ENCODE results near the gene TSHZ3. TPM values are rescaled to one million over a fixed set of nuclear protein-coding genes. Genes with fewer than 3 reads are reported as not detected.

TSHZ3 gene
- total RNA-seq, 1 donor from 2014 or later = 3.0 TPM

- no peak overlapping the region for H3K4me3 Mint-ChIP-seq
- no peaks in the 10 kb centered on the region for H3K4me1 Mint-ChIP-seq
- H3K27ac Mint-ChIP-seq (ENCODE audit: unreplicated experiment) = no peak overlapping the region
- DNase-seq (ENCODE audit: low read depth, low spot score) = no peak
- H3K27me3 Mint-ChIP-seq (ENCODE audit: low read depth) = no peaks in the 10 kb centered on the region
- peaks cover 3% of the 10 kb centered on the region for H3K9me3 Mint-ChIP-seq
- H3K36me3 Mint-ChIP-seq (ENCODE audit: low read depth) = no peaks in the 10 kb centered on the region
- no peak for TF ChIP-seq CTCF (conservative IDR thresholded peaks at IDR 0.05)
Measured at GRCh38 chr19:31297991-31298390, 51.2 kb downstream of the TSHZ3 start.

- no peak for DNase-seq (ENCODE audit: low read depth, low spot score)
- TF ChIP-seq CTCF (conservative IDR thresholded peaks at IDR 0.05) = no peak
- Mint-ChIP-seq H3K27ac (ENCODE audit: unreplicated experiment) (no peak overlapping the region), H3K4me1 (no peaks in the 10 kb centered on the region), H3K27me3 (ENCODE audit: low read depth) (no peaks in the 10 kb centered on the region), H3K4me3 (no peak overlapping the region), H3K9me3 (peaks cover 12% of the 10 kb centered on the region), H3K36me3 (ENCODE audit: low read depth) (no peaks in the 10 kb centered on the region)
Measured at GRCh38 chr19:31296741-31297390, 52.4 kb downstream of the TSHZ3 start.

GRCh38 chr19:31294189-31294588, 55.0 kb downstream of the TSHZ3 start:
- peaks cover 18% of the 10 kb centered on the region for H3K4me1 Mint-ChIP-seq
- H3K9me3 Mint-ChIP-seq = peaks cover 14% of the 10 kb centered on the region
- no peaks in the 10 kb centered on the region for H3K36me3 Mint-ChIP-seq (ENCODE audit: low read depth)
- DNase-seq (ENCODE audit: low read depth, low spot score) = no peak
- H3K4me3 Mint-ChIP-seq = no peak overlapping the region
- no peak for TF ChIP-seq CTCF (conservative IDR thresholded peaks at IDR 0.05)
- no peak overlapping the region for H3K27ac Mint-ChIP-seq (ENCODE audit: unreplicated experiment)
- no peaks in the 10 kb centered on the region for H3K27me3 Mint-ChIP-seq (ENCODE audit: low read depth)

GRCh38 chr19:31292639-31293185, 56.5 kb downstream of the TSHZ3 start:
- Mint-ChIP-seq H3K4me1 (peaks cover 21% of the 10 kb centered on the region), H3K27ac (ENCODE audit: unreplicated experiment) (no peak overlapping the region), H3K36me3 (ENCODE audit: low read depth) (no peaks in the 10 kb centered on the region), H3K9me3 (peaks cover 14% of the 10 kb centered on the region), H3K27me3 (ENCODE audit: low read depth) (no peaks in the 10 kb centered on the region), H3K4me3 (no peak overlapping the region)
- no peak for DNase-seq (ENCODE audit: low read depth, low spot score)
- no peak for TF ChIP-seq CTCF (conservative IDR thresholded peaks at IDR 0.05)

GRCh38 chr19:31290931-31291590, 58.2 kb downstream of the TSHZ3 start:
- Mint-ChIP-seq H3K27ac (ENCODE audit: unreplicated experiment) (peak overlapping the region; percentile 58), H3K9me3 (peaks cover 14% of the 10 kb centered on the region), H3K36me3 (ENCODE audit: low read depth) (no peaks in the 10 kb centered on the region), H3K27me3 (ENCODE audit: low read depth) (no peaks in the 10 kb centered on the region), H3K4me3 (no peak overlapping the region), H3K4me1 (peaks cover 21% of the 10 kb centered on the region)
- TF ChIP-seq CTCF (conservative IDR thresholded peaks at IDR 0.05) = no peak
- DNase-seq (ENCODE audit: low read depth, low spot score) = no peak
